Naive thymus-derived CD4-positive, alpha-beta T cell (primary cell): ENCODE data around the gene LRRFIP1. TPM values are rescaled to one million over a fixed set of nuclear protein-coding genes. Genes with fewer than 3 reads are reported as not detected.
A peak's percentile ranks its signal among the peaks of the same experiment; 100 is the strongest.

Experiments used
- ATAC-seq: fragments of 150-1000 bp; cut with Tn5 transposase; 2 replicates; pipeline ENCODE4 v1.10.0; 2021; ENCODE audit warnings: mild to moderate bottlenecking, moderate library complexity
- CTCF ChIA-PET: fragments of 350-600 bp; sonication (Branson Sonifier 250); formaldehyde crosslinking; loops from one replicate; lab custom pipeline; 2021; ENCODE audit warnings: antibody characterized with exemption; lab: Charles Lee
- POLR2A ChIA-PET: fragments of 350-600 bp; sonication (Branson Sonifier 250); formaldehyde crosslinking; loops from one replicate; lab custom pipeline; 2021; ENCODE audit warnings: antibody characterized with exemption, inconsistent platforms; lab: Charles Lee
- DNase-seq, 9 donors: peaks; one replicate each; pipeline versions ENCODE4 v3.0.0 to v3.0.0-alpha.2; 2020 to 2022; ENCODE audit warnings: mixed read lengths in 1 of 9
- H3K27ac ChIP-seq: one replicate; pipeline ENCODE4 v1.7.0; 2013; ENCODE audit warnings: mild to moderate bottlenecking, low read depth, low read length, moderate library complexity
- H3K27me3 ChIP-seq, 2 donors: one replicate each; pipeline ENCODE4 v1.7.0; 2013; ENCODE audit warnings: low read length in 2 of 2, mild to moderate bottlenecking in 2 of 2, moderate library complexity in 2 of 2; ENCODE audit not compliant: control insufficient read depth in 2 of 2, insufficient read depth in 2 of 2
- H3K36me3 ChIP-seq, 3 experiments: 1 replicate in 2 of 3; 2 replicates in 1 of 3; pipeline ENCODE4 v1.7.0; 2013; ENCODE audit warnings: low read length in 3 of 3, mild to moderate bottlenecking in 3 of 3, moderate library complexity in 1 of 3; ENCODE audit not compliant: insufficient read depth in 3 of 3, control insufficient read depth in 2 of 3
- H3K4me1 ChIP-seq, 2 donors: one replicate each; pipeline ENCODE4 v1.7.0; 2013; ENCODE audit warnings: low read length in 2 of 2, mild to moderate bottlenecking in 2 of 2, moderate library complexity in 1 of 2; ENCODE audit not compliant: control insufficient read depth in 2 of 2, insufficient read depth in 2 of 2
- H3K4me3 ChIP-seq: 2 replicates; pipeline ENCODE4 v1.7.0; 2013; ENCODE audit warnings: mild to moderate bottlenecking, low read length
- H3K9me3 ChIP-seq, 3 experiments: 1 replicate in 2 of 3; 2 replicates in 1 of 3; pipeline ENCODE4 v1.7.0; 2013; ENCODE audit warnings: low read length in 3 of 3; ENCODE audit not compliant: control insufficient read depth in 2 of 3
- H3K27ac Mint-ChIP-seq, 9 donors: one replicate each; pipeline ENCODE4 v1.8.0; 2020 to 2022; ENCODE audit warnings: mixed read lengths in 9 of 9, mild to moderate bottlenecking in 8 of 9, moderate library complexity in 5 of 9, inconsistent platforms in 2 of 9
- H3K27me3 Mint-ChIP-seq, 5 donors: one replicate each; pipeline ENCODE4 v1.8.0; 2021 to 2022; ENCODE audit warnings: mixed read lengths in 5 of 5, mild to moderate bottlenecking in 1 of 5
- H3K36me3 Mint-ChIP-seq, 5 donors: one replicate each; pipeline ENCODE4 v1.8.0; 2020 to 2022; ENCODE audit warnings: mixed read lengths in 5 of 5, mild to moderate bottlenecking in 3 of 5, inconsistent platforms in 1 of 5
- H3K4me1 Mint-ChIP-seq, 7 donors: one replicate each; pipeline ENCODE4 v1.8.0; 2020 to 2022; ENCODE audit warnings: mixed read lengths in 7 of 7, mild to moderate bottlenecking in 3 of 7, inconsistent platforms in 1 of 7
- H3K4me3 Mint-ChIP-seq, 10 donors: one replicate each; pipeline ENCODE4 v1.8.0; 2020 to 2022; ENCODE audit warnings: mild to moderate bottlenecking in 10 of 10, mixed read lengths in 10 of 10, moderate library complexity in 6 of 10, inconsistent platforms in 2 of 10
- H3K9me3 Mint-ChIP-seq, 11 donors: one replicate each; pipeline ENCODE4 v1.8.0; 2020 to 2022; ENCODE audit warnings: mixed read lengths in 11 of 11, mild to moderate bottlenecking in 4 of 11, inconsistent platforms in 1 of 11, moderate library complexity in 1 of 11
- intact Hi-C, 2 donors: fragments of 100-400 bp; cut with micrococcal nuclease; formaldehyde crosslinking; loops; one replicate each; pipeline ENCODE4 v1.15.1; 2023
- polyA plus RNA-seq, 2 donors: library from polyadenylated mRNA; unstranded; fragments of 300-500 nt; fragmentation: Illumina TruSeq; gene quantifications; one replicate each; pipeline ENCODE4 v1.2.3, GENCODE V29; 2021
- total RNA-seq, 6 experiments: library from RNA in 5 of 6; stranded (reverse) in 5 of 6; gene quantifications; 1 replicate in 5 of 6; 2 replicates in 1 of 6; pipeline ENCODE4 v1.2.3 and lab custom pipeline; 2021 to 2026

LRRFIP1 gene
- total and polyA plus RNA-seq, 7 experiments from 2014 or later, result 82.2 to 257 (median 105) TPM

GRCh38 chr2:237631007-237631785, 3.8 kb downstream of the LRRFIP1 start:
- no peak overlapping the region for H3K4me3 Mint-ChIP-seq
- Histone ChIP-seq H3K4me1 (peaks cover 0 to 7% of the 10 kb centered on the region in 2 donors), H3K9me3 (no peaks in the 10 kb centered on the region), H3K4me3 (no peak overlapping the region), H3K27ac (no peak overlapping the region), H3K27me3 (no peaks in the 10 kb centered on the region), H3K36me3 (no peaks in the 10 kb centered on the region)
- peaks cover 0 to 51% (median 6%) of the 10 kb centered on the region in 5 donors for H3K27me3 Mint-ChIP-seq
- ChIA-PET CTCF (interaction anchor here (0.5 kb wide), 1 partner anchor 230 kb away, joined by 3 read pairs; no protein-coding TSS in a partner anchor), POLR2A (no interaction called here)
- intact Hi-C loops, result no loop called here
- H3K4me1 Mint-ChIP-seq, result peaks cover 4 to 37% (median 28%) of the 10 kb centered on the region in 7 donors
- H3K9me3 Mint-ChIP-seq, result peaks cover 0 to 10% (median 3%) of the 10 kb centered on the region in 11 donors
- peak overlapping the region in 1 of 9 donors; percentile 51 for H3K27ac Mint-ChIP-seq
- peaks cover 2 to 24% (median 17%) of the 10 kb centered on the region in 5 donors for H3K36me3 Mint-ChIP-seq
- ATAC-seq (no peak), DNase-seq (no peak)

GRCh38 chr2:237631801-237632585, 4.6 kb downstream of the LRRFIP1 start:
- intact Hi-C loops, result no loop called here
- no peaks in the 10 kb centered on the region for H3K36me3 ChIP-seq
- ATAC-seq (no peak), DNase-seq (no peak)
- no peaks in the 10 kb centered on the region for H3K27me3 ChIP-seq
- H3K36me3 Mint-ChIP-seq, result peaks cover 2 to 24% (median 18%) of the 10 kb centered on the region in 5 donors
- H3K27ac Mint-ChIP-seq, result no peak overlapping the region
- peaks cover 0 to 7% of the 10 kb centered on the region in 2 donors for H3K4me1 ChIP-seq
- no peak overlapping the region for H3K4me3 Mint-ChIP-seq
- H3K9me3 Mint-ChIP-seq, result peaks cover 0 to 14% (median 5%) of the 10 kb centered on the region in 11 donors
- ChIA-PET CTCF (interaction anchor here (0.5 kb wide), 1 partner anchor 231 kb away, joined by 3 read pairs; no protein-coding TSS in a partner anchor), POLR2A (no interaction called here)
- H3K27ac ChIP-seq, result no peak overlapping the region
- H3K4me3 ChIP-seq, result no peak overlapping the region
- peaks cover 9 to 37% (median 23%) of the 10 kb centered on the region in 7 donors for H3K4me1 Mint-ChIP-seq
- no peaks in the 10 kb centered on the region for H3K9me3 ChIP-seq
- H3K27me3 Mint-ChIP-seq, result peaks cover 0 to 51% (median 6%) of the 10 kb centered on the region in 5 donors

- Mint-ChIP-seq H3K4me1 (peaks cover 6 to 35% (median 22%) of the 10 kb centered on the region in 7 donors), H3K27ac (no peak overlapping the region), H3K9me3 (peaks cover 0 to 14% (median 5%) of the 10 kb centered on the region in 11 donors), H3K36me3 (peaks cover 2 to 24% (median 18%) of the 10 kb centered on the region in 5 donors), H3K27me3 (peaks cover 0 to 47% (median 6%) of the 10 kb centered on the region in 5 donors), H3K4me3 (no peak overlapping the region)
- H3K4me3 ChIP-seq, result no peak overlapping the region
- ChIA-PET POLR2A (no interaction called here), CTCF (interaction anchor here (0.6 kb wide), 1 partner anchor 221 kb away, joined by 3 read pairs; no protein-coding TSS in a partner anchor)
- no peak for ATAC-seq
- intact Hi-C loops, result no loop called here
- H3K4me1 ChIP-seq, result peaks cover 0 to 5% of the 10 kb centered on the region in 2 donors
- no peaks in the 10 kb centered on the region for H3K36me3 ChIP-seq
- no peak for DNase-seq
- H3K27me3 ChIP-seq, result no peaks in the 10 kb centered on the region
- H3K9me3 ChIP-seq, result no peaks in the 10 kb centered on the region
- H3K27ac ChIP-seq, result no peak overlapping the region
Measured at GRCh38 chr2:237633061-237633561, 5.7 kb downstream of the LRRFIP1 start.

- Histone ChIP-seq H3K27me3 (no peaks in the 10 kb centered on the region), H3K27ac (no peak overlapping the region), H3K9me3 (no peaks in the 10 kb centered on the region), H3K4me3 (no peak overlapping the region), H3K36me3 (no peaks in the 10 kb centered on the region), H3K4me1 (no peaks in the 10 kb centered on the region)
- ATAC-seq, result peak; percentile 31
- CTCF ChIA-PET, result no interaction called here
- POLR2A ChIA-PET, result no interaction called here
- no peak for DNase-seq
- Mint-ChIP-seq H3K9me3 (peaks cover 0 to 14% (median 5%) of the 10 kb centered on the region in 11 donors), H3K36me3 (peaks cover 2 to 26% (median 13%) of the 10 kb centered on the region in 5 donors), H3K4me3 (peak overlapping the region in 1 of 10 donors; percentile 14), H3K27ac (peak overlapping the region in 3 of 9 donors; percentile 3 to 59 (median 23)), H3K4me1 (peaks cover 0 to 10% (median 6%) of the 10 kb centered on the region in 7 donors), H3K27me3 (peaks cover 0 to 20% (median 0%) of the 10 kb centered on the region in 5 donors)
- intact Hi-C loops, result no loop called here
Measured at GRCh38 chr2:237636578-237636977, 9.2 kb downstream of the LRRFIP1 start.

- Histone ChIP-seq H3K4me3 (no peak overlapping the region), H3K36me3 (no peaks in the 10 kb centered on the region), H3K4me1 (no peaks in the 10 kb centered on the region), H3K9me3 (no peaks in the 10 kb centered on the region), H3K27me3 (no peaks in the 10 kb centered on the region), H3K27ac (no peak overlapping the region)
- H3K9me3 Mint-ChIP-seq, result peaks cover 0 to 14% (median 5%) of the 10 kb centered on the region in 11 donors
- intact Hi-C loops, result no loop called here
- no peak overlapping the region for H3K4me3 Mint-ChIP-seq
- ChIA-PET CTCF (no interaction called here), POLR2A (no interaction called here)
- peaks cover 0 to 20% (median 0%) of the 10 kb centered on the region in 5 donors for H3K27me3 Mint-ChIP-seq
- DNase-seq (no peak), ATAC-seq (no peak)
- H3K4me1 Mint-ChIP-seq, result peaks cover 0 to 10% (median 6%) of the 10 kb centered on the region in 7 donors
- H3K36me3 Mint-ChIP-seq, result peaks cover 2 to 26% (median 13%) of the 10 kb centered on the region in 5 donors
- no peak overlapping the region for H3K27ac Mint-ChIP-seq
Measured at GRCh38 chr2:237637429-237638135, 10.2 kb downstream of the LRRFIP1 start.

GRCh38 chr2:237638176-237638575, 10.8 kb downstream of the LRRFIP1 start:
- CTCF ChIA-PET, result no interaction called here
- Histone ChIP-seq H3K9me3 (no peaks in the 10 kb centered on the region), H3K27me3 (no peaks in the 10 kb centered on the region), H3K36me3 (no peaks in the 10 kb centered on the region), H3K27ac (no peak overlapping the region), H3K4me3 (no peak overlapping the region), H3K4me1 (no peaks in the 10 kb centered on the region)
- Mint-ChIP-seq H3K27ac (no peak overlapping the region), H3K27me3 (peaks cover 0 to 20% (median 0%) of the 10 kb centered on the region in 5 donors), H3K36me3 (peaks cover 0 to 23% (median 13%) of the 10 kb centered on the region in 5 donors), H3K4me3 (no peak overlapping the region), H3K4me1 (peaks cover 0 to 10% (median 6%) of the 10 kb centered on the region in 7 donors), H3K9me3 (peaks cover 0 to 14% (median 5%) of the 10 kb centered on the region in 11 donors)
- POLR2A ChIA-PET, result no interaction called here
- DNase-seq, result no peak
- intact Hi-C loops, result no loop called here
- no peak for ATAC-seq
